Rectal smooth muscle tissue (tissue), 1 donor: ENCODE data around the gene GATA6.

ENCODE experiments used
- H3K27ac ChIP-seq: one replicate; pipeline ENCODE4 v1.7.0; 2013; ENCODE audit warnings: low read depth, low read length, inconsistent platforms
- H3K27me3 ChIP-seq: one replicate; pipeline ENCODE4 v1.7.0; 2013; ENCODE audit warnings: low read length; ENCODE audit not compliant: control insufficient read depth, insufficient read depth
- H3K36me3 ChIP-seq: one replicate; pipeline ENCODE4 v1.7.0; 2013; ENCODE audit warnings: low read length; ENCODE audit not compliant: control insufficient read depth, insufficient read depth
- H3K4me1 ChIP-seq: one replicate; pipeline ENCODE4 v1.7.0; 2013; ENCODE audit warnings: low read length; ENCODE audit not compliant: control insufficient read depth, insufficient read depth
- H3K4me3 ChIP-seq: one replicate; pipeline ENCODE4 v1.7.0; 2013; ENCODE audit warnings: low read length
- H3K9ac ChIP-seq: one replicate; pipeline ENCODE4 v1.7.0; 2013; ENCODE audit warnings: low read length

The GATA6 gene

GRCh38 chr18:22168360-22168921, 948 bp upstream of the GATA6 start:
- no peak overlapping the region for H3K27ac ChIP-seq

DNA sequence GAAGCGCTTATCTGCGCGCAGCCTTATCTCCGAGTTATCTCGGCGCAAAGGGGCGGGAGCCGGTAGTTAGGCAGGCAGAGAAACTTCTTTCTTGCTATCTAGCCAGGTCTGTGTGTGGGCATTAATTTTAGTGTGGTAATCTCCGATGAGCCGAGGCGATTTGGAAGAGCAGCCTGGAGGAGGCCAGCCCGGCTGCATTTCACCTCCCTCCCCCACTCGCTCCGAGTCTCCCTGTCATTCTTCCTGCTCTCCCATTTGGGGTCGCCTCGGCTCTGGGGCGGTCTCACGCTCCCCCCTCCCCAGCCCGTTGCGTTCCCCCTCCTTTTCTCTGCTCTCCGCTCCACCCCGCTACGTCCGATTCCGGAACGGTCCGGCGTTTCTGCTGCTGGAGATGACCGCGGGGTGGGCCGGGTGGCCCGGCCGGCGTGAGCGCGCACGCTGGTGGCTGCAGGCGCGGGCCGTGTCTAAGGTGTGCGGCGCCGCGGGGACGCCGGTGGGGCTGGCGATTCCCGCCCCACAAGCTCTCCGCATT, 566 bp downstream of the GATA6 start:
- H3K9ac ChIP-seq, result peak overlapping the region; percentile 84

More at GRCh38 chr18:22168360-22168921, 948 bp upstream of the GATA6 start:
- H3K27me3 ChIP-seq, result peaks cover 38% of the 10 kb centered on the region
- H3K4me3 ChIP-seq, result peak overlapping the region; percentile 64
- H3K36me3 ChIP-seq, result no peaks in the 10 kb centered on the region
- H3K4me1 ChIP-seq, result no peaks in the 10 kb centered on the region
- H3K9ac ChIP-seq, result no peak overlapping the region

GRCh38 chr18:22170421-22171257, 1.2 kb downstream of the GATA6 start:
- H3K27me3 ChIP-seq, result peaks cover 23% of the 10 kb centered on the region

More for the DNA sequence above, 566 bp downstream of the GATA6 start:
- Histone ChIP-seq H3K27me3 (peaks cover 25% of the 10 kb centered on the region), H3K4me3 (peak overlapping the region; percentile 93), H3K4me1 (no peaks in the 10 kb centered on the region), H3K27ac (peak overlapping the region; percentile 56), H3K36me3 (no peaks in the 10 kb centered on the region)

DNA sequence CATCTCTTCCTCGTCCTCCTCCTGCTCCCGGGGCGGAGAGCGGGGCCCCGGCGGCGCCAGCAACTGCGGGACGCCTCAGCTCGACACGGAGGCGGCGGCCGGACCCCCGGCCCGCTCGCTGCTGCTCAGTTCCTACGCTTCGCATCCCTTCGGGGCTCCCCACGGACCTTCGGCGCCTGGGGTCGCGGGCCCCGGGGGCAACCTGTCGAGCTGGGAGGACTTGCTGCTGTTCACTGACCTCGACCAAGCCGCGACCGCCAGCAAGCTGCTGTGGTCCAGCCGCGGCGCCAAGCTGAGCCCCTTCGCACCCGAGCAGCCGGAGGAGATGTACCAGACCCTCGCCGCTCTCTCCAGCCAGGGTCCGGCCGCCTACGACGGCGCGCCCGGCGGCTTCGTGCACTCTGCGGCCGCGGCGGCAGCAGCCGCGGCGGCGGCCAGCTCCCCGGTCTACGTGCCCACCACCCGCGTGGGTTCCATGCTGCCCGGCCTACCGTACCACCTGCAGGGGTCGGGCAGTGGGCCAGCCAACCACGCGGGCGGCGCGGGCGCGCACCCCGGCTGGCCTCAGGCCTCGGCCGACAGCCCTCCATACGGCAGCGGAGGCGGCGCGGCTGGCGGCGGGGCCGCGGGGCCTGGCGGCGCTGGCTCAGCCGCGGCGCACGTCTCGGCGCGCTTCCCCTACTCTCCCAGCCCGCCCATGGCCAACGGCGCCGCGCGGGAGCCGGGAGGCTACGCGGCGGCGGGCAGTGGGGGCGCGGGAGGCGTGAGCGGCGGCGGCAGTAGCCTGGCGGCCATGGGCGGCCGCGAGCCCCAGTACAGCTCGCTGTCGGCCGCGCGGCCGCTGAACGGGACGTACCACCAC, 2.1 kb downstream of the GATA6 start:
- no peaks in the 10 kb centered on the region for H3K36me3 ChIP-seq
- no peaks in the 10 kb centered on the region for H3K4me1 ChIP-seq
- peak overlapping the region; percentile 40 for H3K9ac ChIP-seq
- peaks cover 16% of the 10 kb centered on the region for H3K27me3 ChIP-seq
- peak overlapping the region; percentile 56 for H3K27ac ChIP-seq
- H3K4me3 ChIP-seq, result peak overlapping the region; percentile 93

More at GRCh38 chr18:22170421-22171257, 1.2 kb downstream of the GATA6 start:
- peak overlapping the region; percentile 56 for H3K27ac ChIP-seq
- H3K4me3 ChIP-seq, result peak overlapping the region; percentile 93
- H3K36me3 ChIP-seq, result no peaks in the 10 kb centered on the region
- H3K9ac ChIP-seq, result peak overlapping the region; percentile 84
- H3K4me1 ChIP-seq, result no peaks in the 10 kb centered on the region

- H3K9ac ChIP-seq, result peak overlapping the region; percentile 40
- H3K27ac ChIP-seq, result no peak overlapping the region
- H3K36me3 ChIP-seq, result no peaks in the 10 kb centered on the region
- H3K4me3 ChIP-seq, result peak overlapping the region; percentile 63
- H3K27me3 ChIP-seq, result peaks cover 10% of the 10 kb centered on the region
- H3K4me1 ChIP-seq, result no peaks in the 10 kb centered on the region
Measured at GRCh38 chr18:22172120-22172582, 2.8 kb downstream of the GATA6 start.

DNA sequence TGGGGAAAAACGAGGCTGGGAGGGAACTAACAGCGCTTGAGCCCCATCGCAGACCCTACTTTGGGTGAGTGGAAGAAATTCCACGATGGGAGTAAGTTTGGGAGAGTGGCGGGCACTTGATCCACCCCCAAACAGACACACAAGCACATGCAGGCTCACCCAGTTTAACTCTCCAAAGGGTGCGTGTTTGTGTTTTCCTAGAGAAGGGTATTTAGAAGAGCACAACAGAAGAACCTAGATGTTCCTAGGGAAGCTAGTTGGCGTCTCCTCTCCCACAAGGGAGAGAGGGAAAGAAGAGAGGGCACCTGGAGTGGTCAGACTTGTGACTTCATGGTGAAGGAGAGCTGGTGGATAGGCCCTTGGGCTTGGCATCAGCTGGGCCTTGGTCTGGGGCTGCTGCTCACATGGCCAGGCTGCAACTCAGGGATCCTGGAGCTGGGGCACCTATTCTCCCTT, 3.2 kb downstream of the GATA6 start:
- H3K4me3 ChIP-seq, result peak overlapping the region; percentile 63
- H3K36me3 ChIP-seq, result no peaks in the 10 kb centered on the region
- H3K27me3 ChIP-seq, result peaks cover 6% of the 10 kb centered on the region
- H3K27ac ChIP-seq, result no peak overlapping the region
- peak overlapping the region; percentile 40 for H3K9ac ChIP-seq
- H3K4me1 ChIP-seq, result no peaks in the 10 kb centered on the region

DNA sequence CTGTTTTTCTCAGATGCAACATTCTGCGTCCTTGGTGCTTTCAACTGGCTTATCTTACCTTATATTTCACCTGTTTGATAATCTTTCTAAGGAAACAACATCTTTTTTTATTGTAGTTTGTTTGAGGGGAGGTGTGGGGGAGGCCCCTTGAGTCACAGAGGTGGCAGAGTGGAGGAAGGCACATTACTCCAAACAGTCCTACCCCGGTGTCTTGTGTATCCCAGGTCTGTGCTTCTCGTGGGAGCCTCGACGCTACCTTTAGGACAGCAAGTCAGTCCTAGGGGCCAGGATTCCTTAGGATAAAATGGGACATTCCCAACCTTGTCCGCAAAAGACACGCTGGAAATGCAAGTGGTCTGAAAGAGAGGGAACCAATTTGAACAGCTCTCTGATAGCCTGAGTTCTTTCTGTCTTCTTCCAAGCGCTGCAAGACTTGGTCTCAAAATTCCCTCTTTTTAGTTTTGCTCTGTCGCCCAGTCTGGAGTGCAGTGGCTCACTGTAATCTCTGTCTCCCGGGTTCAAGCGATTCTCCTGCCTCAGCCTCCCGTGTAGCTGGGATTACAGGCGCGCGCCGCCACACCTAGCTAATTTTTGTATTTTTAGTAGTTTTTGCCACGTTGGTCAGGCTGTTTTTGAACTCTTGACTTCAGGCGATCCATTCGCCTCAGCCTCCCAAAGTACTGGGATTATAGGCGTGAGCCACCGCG, 4.0 kb downstream of the GATA6 start:
- H3K27me3 ChIP-seq, result peaks cover under 1% of the 10 kb centered on the region
- no peak overlapping the region for H3K27ac ChIP-seq
- H3K4me3 ChIP-seq, result peak overlapping the region; percentile 53
- H3K36me3 ChIP-seq, result no peaks in the 10 kb centered on the region
- no peak overlapping the region for H3K9ac ChIP-seq
- H3K4me1 ChIP-seq, result no peaks in the 10 kb centered on the region

- no peak overlapping the region for H3K27ac ChIP-seq
- no peaks in the 10 kb centered on the region for H3K36me3 ChIP-seq
- no peaks in the 10 kb centered on the region for H3K4me1 ChIP-seq
- H3K27me3 ChIP-seq, result no peaks in the 10 kb centered on the region
- H3K9ac ChIP-seq, result no peak overlapping the region
- peak overlapping the region; percentile 53 for H3K4me3 ChIP-seq
Measured at GRCh38 chr18:22173928-22174301, 4.5 kb downstream of the GATA6 start.

GRCh38 chr18:22174341-22175145, 5.2 kb downstream of the GATA6 start:
- no peak overlapping the region for H3K27ac ChIP-seq
- H3K36me3 ChIP-seq, result no peaks in the 10 kb centered on the region
- no peak overlapping the region for H3K9ac ChIP-seq
- no peaks in the 10 kb centered on the region for H3K27me3 ChIP-seq
- no peaks in the 10 kb centered on the region for H3K4me1 ChIP-seq
- no peak overlapping the region for H3K4me3 ChIP-seq

GRCh38 chr18:22175346-22175745, 6.0 kb downstream of the GATA6 start:
- no peak overlapping the region for H3K9ac ChIP-seq
- H3K27ac ChIP-seq, result no peak overlapping the region
- H3K4me3 ChIP-seq, result peak overlapping the region; percentile 9
- H3K27me3 ChIP-seq, result no peaks in the 10 kb centered on the region
- H3K36me3 ChIP-seq, result no peaks in the 10 kb centered on the region
- H3K4me1 ChIP-seq, result no peaks in the 10 kb centered on the region
